Cardiac fibroblast (primary cell): ENCODE results near the gene FAH.

Source experiments
- DNase-seq, 2 donors: peaks; one replicate each; pipeline versions ENCODE4 v3.0.0 to v3.0.0-alpha.2; 2010; ENCODE audit warnings: low read depth in 2 of 2
- H3K4me3 ChIP-seq, 2 donors: replicated peaks in 1 of 2; 1 replicate in 1 of 2; 2 replicates in 1 of 2; pipeline ENCODE4 v1.5.1; 2011; ENCODE audit warnings: low read depth in 2 of 2, low read length in 2 of 2, mild to moderate bottlenecking in 2 of 2, moderate library complexity in 1 of 2
- CTCF ChIP-seq: IDR thresholded peaks from one replicate; pipeline ENCODE4 v1.5.1; 2011; ENCODE audit warnings: low read depth, mild to moderate bottlenecking, low read length, inconsistent platforms

The FAH gene

GRCh38 chr15:80109388-80109787 lies 43.4 kb upstream of the FAH start:
- TF ChIP-seq CTCF: no peak
- no peak overlapping the region for H3K4me3 ChIP-seq
- DNase-seq: no peak

- no peak for TF ChIP-seq CTCF
- H3K4me3 ChIP-seq: no peak overlapping the region
- no peak for DNase-seq
Observed at GRCh38 chr15:80110920-80111319, 41.9 kb upstream of the FAH start.

- no peak for TF ChIP-seq CTCF
- no peak for DNase-seq
Observed at GRCh38 chr15:80114114-80114513, 38.7 kb upstream of the FAH start.

GRCh38 chr15:80115021-80115420 lies 37.8 kb upstream of the FAH start:
- H3K4me3 ChIP-seq: no peak overlapping the region
- no peak for TF ChIP-seq CTCF
- no peak for DNase-seq

More at GRCh38 chr15:80114114-80114513, 38.7 kb upstream of the FAH start:
- H3K4me3 ChIP-seq: no peak overlapping the region

- DNase-seq: no peak
- no peak for TF ChIP-seq CTCF
- no peak overlapping the region for H3K4me3 ChIP-seq
Observed at GRCh38 chr15:80118956-80119355, 33.8 kb upstream of the FAH start.

- no peak overlapping the region for H3K4me3 ChIP-seq
- TF ChIP-seq CTCF: no peak
- DNase-seq: no peak
Observed at GRCh38 chr15:80120636-80121035, 32.2 kb upstream of the FAH start.

- H3K4me3 ChIP-seq: no peak overlapping the region
- DNase-seq: no peak
- no peak for TF ChIP-seq CTCF
Observed at GRCh38 chr15:80121546-80121945, 31.3 kb upstream of the FAH start.
